EL (cell line): ENCODE data around the gene SPATA2.
"Not testable (repeated sequence)": the region's sequence is repeated elsewhere in the genome, so short reads cannot be mapped to it uniquely, and the experiment has no call there.

Source experiments
- DNase-seq: peaks from one replicate; pipeline ENCODE4 v3.0.0-alpha.2; 2016

Gene SPATA2, protein sequence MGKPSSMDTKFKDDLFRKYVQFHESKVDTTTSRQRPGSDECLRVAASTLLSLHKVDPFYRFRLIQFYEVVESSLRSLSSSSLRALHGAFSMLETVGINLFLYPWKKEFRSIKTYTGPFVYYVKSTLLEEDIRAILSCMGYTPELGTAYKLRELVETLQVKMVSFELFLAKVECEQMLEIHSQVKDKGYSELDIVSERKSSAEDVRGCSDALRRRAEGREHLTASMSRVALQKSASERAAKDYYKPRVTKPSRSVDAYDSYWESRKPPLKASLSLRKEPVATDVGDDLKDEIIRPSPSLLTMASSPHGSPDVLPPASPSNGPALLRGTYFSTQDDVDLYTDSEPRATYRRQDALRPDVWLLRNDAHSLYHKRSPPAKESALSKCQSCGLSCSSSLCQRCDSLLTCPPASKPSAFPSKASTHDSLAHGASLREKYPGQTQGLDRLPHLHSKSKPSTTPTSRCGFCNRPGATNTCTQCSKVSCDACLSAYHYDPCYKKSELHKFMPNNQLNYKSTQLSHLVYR

DNA sequence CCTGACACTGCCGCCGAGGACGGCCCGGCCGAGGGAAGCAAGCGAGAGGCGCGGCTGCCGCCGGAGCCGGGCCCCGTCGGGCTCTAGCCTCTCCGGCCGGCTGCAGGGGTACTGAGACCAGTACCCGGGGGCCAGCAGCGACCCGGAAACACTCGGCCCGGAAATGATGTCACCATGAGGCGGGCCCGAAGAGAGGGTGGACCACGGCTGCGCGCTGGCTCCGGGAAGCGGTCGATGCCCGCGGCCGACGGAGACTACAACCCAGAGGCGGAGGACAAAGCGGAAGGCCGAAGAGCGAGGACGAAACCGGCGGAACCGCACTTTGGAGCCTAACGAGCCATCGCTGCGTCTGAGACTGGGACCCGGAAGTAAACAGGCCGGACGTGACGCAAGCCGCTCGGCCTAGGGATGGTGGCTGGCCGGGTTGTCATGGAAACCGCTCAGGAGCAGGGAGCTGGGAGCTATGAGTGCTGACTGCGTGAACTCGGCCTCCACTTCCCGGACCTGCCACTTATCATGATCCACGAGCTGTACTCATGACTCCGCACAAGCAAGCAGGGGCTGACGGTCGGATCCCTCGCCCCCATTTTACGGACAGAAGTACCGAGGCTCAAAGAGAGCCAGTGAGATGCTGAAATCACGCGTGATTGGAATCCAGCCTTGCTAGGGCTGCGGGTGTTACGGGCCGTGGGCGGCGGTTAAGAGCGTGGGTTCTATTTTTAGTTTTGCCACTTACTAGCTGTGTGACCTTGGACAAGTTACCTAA lies at the start of gene SPATA2:
Gene SPATA2 (minus strand): TSS at position 150 of the 766 bp plus-strand sequence. CDS start 7,039 bp downstream, outside the sequence.
- peak; percentile 96 for DNase-seq

DNA sequence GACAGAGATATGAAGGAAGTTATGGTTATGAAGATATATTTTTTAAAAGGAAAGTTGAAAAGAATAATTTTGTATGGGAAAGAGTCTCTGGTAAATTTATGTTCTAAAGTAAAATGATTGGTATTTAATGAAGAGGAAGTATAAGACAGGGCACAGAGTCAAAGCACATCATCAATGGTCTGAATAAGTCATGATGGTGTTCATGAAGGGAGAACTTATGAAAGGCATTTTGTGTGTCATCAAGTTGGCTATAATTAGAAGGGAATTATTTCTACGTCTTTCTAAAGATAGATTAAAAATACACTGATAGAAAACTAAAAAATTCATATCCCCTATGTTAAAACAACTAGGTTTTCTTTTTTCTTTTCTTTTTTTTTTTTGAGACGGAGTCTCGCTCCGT lies 46.1 kb upstream of the SPATA2 start:
- no peak for DNase-seq

DNA sequence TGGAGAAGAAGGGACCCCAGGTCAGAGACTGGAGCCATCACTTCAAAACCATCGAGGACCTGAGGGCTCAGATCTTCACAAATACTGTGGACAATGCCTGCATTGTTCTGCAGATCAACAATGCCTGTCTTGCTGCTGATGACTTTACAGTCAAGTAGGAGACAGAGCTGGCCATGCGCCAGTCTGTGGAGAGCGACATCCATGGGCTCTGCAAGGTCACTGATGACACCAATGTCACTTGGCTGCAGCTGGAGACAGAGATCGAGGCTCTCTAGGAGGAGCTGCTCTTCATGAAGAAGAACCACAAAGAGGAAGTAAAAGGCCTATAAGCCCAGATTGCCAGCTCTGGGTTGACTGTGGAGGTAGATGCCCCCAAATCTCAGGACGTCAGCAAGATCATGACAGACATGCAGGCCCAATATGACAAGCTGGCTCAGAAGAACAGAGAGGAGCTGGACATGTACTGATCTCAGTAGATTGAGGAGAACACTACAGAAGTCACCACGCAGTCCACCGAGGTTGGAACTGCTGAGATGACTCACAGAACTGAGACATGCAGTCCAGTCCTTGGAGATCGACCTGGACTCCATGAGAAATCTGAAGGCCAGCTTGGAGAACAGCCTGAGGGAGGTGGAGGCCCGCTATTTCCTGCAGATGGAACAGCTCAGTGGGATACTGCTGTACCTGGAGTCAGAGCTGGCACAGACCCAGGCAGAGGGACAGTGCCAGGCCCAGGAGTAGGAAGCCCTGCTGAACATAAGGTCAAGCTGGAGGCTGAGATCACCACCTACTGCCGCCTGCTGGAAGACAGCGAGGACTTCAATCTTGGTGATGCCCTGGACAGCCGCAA lies 42.0 kb upstream of the SPATA2 start:
- not testable (repeated sequence) for DNase-seq

DNA sequence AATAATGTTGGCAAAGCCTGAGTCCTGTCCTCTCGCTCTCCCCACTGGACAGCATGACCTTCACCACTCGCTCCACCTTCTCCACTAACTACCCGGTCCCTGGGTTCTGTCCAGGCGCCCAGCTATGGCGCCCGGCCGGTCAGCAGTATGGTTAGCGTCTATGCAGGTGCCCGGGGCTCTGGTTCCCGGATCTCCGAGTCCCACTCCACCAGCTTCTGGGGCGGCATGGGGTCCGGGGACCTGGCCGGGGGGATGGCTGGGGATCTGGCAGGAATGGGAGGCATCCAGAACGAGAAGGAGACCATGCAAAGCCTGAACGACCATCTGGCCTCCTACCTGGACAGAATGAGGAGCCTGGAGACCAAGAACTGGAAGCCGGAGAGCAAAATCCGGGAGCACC lies 41.4 kb upstream of the SPATA2 start:
- no peak for DNase-seq

DNA sequence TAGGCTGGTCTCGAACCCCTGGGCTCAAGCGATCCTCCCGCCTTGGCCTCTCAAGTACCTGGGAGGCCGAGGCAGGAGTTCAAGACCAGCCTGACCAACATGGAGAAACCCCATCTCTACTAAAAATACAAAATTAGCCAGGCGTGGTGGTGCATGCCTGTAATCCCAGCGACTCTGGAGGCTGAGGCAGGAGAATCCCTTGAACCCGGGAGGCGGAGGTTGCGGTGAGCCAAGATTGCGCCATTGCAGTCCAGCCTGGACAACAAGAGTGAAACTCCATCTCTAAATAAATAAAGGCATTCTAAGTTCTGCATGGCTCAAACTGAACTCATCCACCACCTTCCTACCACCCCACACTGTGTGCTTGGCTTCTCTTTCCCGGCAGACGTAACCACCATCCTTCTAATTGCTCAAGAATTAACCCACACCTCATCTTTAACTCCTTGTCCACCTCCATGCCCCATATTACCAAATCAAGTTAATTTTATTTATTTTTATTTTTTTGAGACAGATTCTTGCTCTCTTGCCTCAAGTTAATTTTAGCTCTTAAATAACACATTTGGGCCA lies 40.6 kb upstream of the SPATA2 start:
- DNase-seq: not testable (repeated sequence)

DNA sequence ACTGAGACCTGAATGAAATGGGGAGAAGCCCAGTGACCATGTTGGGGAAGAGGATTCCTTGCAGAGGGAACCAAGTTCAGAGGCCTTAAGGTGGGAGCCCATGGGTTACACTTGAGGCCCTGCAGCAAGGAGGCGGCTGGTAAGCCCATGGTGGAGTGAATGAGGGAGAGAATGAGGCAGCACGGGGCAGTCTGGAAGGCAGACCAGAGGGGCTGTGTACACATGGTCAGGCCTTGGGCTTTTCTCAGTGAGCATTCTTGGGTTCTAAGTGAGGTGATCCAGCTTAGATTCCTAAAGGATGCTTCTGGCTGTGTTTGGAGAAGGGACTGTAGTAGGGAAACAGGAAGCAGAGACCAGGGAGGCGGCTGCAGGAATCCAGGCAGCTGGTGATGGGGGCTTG lies 39.8 kb upstream of the SPATA2 start:
- DNase-seq: no peak

DNA sequence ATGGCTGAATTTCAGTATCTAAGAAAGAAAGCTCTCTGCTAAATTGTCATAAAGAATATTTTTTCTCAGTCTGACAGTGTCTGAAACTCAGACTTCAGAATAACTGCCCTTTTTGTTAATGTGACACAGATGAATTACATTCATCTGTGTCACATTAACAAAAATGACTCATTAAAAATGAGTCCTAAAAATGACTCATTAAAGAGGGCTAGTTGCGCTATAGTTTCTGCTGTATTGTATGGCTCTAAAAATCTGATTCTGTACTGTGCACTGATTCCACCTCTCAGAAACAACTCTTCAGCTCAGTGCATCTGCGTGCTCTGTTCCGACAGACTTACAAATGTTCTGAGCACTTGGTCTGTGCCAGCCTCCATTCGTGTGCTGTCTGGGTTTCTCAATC lies 35.8 kb upstream of the SPATA2 start:
- DNase-seq: peak; percentile 76

DNA sequence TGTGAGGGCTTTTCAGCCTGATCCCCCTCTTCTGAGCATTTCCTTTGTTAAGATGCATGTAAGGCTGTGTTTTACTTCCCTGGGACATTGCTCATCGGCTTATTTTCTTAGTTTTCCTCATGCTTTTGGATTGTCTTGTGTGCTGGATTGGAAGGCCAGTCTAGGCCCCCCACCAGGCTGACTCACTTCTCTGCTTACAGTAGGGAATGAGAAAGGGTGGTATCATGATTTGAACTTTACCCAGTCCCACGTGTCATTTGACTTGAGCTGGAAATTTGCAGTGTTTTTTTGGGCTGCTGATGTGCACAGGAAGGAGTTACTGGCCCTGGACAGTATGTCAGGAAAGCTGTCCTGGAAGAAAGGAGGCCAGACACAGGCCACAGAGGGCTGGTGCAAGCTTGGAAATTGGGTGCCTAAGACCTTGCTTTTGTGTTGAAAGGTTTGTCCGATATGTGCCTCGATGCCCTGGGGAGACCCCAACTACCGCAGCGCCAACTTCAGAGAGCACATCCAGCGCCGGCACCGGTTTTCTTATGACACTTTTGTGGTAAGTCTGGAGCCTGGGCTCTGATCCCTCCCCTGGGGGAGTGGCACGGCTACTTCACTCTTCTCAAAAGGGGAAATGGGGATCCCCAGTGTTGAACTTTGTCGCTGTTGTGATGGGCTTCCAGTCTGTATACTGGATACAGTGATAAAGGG lies 33.6 kb upstream of the SPATA2 start:
- DNase-seq: peak; percentile 94

DNA sequence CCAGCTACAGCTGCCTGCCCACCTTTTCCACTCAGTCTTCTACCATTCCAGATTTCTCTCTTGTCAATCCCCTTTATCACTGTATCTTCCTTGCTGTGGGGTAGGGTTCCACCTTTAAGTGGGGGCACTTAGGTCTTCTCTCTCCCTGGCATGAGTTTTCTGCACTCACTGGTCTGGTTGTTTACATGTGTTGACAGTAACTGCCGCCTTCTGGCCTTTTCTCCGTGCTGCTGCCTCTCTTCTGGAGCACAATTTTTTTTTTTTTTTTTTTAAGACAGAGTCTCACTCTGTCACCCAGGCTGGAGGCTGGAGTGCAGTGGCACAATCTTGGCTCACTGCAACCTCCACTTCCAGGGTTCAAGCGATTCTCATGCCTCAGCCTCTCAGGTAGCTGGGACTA lies 32.8 kb upstream of the SPATA2 start:
- DNase-seq: no peak

DNA sequence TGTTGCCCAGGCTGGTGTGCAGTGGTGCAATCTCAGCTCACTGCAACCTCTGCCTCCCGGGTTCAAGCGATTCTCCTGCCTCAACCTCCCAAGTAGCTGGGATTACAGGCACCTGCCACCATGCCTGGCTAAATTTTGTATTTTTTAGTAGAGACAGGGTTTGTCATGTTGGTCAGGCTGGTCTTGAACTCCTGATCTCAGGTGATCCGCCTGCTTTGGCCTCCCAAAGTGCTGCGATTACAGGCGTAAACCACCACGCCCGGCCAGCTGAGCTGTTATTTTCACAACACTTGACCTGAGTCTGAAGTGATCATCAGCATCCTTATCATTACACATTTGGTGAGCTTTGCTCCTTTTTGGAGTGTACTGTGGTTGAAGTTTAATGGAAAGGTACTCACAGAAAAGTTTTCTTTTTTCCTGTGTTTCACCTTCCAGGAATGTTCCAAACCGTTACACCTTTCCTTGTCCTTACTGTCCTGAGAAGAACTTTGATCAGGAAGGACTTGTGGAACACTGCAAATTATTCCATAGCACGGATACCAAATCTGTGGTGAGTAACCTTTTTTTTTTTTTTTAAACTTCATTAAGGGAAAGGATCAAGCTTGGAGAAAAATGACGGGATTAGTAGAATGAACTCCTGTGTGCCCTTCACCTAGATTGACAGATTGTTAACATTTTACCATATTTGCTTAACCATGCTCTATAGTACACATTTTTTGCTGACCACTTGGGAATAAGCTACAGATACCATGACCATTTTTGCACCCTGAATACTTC lies 30.6 kb upstream of the SPATA2 start:
- no peak for DNase-seq

DNA sequence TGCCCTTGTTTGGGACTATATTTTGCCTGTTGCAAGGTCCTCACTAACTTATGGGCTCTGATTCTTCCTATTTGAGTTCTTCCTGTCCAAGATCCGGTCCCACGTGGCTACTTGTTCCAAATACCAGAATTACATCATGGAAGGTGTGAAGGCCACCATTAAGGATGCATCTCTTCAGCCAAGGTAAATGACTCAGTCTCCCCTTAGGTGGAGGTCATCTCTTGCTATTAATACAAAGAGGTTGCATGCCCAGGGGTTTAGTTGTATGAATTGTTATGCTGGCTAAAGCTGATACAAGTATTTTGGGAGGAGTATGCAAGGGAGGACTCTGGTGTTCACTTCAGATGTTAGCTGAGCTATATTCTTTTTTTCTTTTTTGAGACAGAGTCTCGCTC lies 30.0 kb upstream of the SPATA2 start:
- no peak for DNase-seq

DNA sequence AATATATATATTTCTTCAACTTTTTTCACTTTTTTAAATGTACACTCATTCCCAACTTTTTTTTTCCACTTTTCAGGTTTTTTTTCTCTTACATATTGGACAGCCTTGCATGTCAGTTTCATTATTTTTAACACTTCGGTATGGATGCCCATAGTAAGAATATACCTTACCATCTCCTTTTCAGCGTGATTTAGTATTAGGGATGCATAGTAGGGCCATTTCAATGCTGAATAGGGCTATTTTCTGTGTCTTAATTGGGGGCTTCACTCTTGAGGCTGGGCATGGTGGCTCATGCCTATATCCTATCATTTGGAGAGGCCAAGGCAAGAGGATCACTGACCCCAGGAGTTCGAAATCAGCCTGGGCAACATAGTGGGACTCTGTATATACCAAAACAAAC lies 27.6 kb upstream of the SPATA2 start:
- no peak for DNase-seq

DNA sequence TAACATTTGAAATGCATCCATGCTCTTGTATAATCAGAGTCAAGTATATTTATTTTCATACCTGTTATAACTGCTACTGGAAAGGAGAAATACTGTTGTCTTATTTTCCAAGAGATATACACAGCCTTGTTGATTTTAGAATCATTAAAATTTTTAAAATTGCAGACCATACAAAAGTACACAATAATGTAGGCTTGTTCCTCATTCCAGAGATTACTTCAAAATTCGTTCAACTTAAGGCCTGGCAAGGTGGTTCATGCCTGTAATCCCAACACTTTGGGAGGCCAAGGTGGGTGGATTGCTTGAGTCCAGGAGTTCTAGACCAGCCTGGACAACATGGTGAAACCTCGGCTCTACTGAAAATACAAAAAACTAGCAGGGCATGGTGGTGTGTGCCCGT lies 27.0 kb upstream of the SPATA2 start:
- DNase-seq: no peak

DNA sequence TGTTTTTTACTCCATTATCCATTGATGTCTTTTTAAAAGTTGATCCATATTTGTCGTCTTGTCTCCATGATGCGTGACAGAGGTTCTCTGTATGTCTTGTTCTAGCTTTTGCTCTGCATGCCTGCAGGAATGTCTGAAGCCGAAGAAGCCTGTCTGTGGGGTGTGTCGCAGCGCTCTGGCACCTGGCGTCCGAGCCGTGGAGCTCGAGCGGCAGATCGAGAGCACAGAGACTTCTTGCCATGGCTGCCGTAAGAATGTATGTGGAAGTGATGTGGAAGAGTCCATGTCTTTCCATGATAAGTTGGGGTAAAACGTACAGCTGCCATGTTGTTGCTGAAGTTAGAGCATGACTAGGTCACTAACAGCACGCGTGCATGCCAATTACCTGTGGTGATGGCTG lies 26.1 kb upstream of the SPATA2 start:
- no peak for DNase-seq

DNA sequence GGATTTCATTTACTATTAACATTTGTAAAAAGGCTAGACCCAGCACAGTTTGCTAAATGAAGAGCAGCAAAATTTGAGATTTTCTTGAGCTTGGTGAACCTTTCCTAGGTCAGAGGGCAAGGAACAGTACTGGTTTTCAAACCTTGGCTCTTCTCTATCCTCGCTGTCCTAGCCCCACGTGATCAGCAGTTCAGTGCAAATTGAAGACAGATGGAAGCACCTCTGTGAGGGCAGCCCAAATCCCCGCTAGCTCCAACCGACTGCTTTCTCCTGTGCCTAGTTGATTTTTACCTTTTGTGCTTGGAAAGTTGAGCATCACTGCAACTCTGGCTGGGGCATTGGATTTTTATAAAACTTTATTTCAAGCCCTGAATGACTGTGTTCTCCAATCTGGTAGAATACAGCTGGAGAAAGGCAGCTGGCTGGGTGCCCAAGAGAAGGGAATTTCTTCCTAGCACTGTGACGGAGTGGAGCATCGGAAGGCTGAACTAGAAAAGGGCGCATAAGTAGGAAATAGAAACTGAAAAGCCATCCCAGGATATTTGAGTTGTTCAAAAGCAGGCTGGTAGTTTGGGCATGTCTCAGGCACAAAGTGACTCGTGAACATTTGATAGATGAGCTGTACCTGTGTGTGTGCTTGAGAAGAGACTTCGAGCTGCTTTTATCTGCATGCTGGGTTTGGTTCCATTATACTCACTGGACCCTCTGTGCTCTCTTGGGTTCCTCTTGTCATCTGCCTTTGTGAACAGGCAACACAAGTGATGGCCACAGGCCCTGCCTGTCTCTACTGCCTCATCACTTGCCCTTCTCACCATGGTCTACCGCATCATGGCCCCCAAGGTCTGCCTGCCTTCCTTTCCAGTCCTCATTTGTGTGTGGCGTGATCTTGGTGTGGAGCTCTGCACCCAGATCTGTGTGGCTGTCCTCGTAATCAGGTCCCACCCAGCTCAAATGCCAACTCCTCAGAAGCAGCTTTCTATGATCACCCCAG lies 23.1 kb upstream of the SPATA2 start:
- peak; percentile 66 for DNase-seq

DNA sequence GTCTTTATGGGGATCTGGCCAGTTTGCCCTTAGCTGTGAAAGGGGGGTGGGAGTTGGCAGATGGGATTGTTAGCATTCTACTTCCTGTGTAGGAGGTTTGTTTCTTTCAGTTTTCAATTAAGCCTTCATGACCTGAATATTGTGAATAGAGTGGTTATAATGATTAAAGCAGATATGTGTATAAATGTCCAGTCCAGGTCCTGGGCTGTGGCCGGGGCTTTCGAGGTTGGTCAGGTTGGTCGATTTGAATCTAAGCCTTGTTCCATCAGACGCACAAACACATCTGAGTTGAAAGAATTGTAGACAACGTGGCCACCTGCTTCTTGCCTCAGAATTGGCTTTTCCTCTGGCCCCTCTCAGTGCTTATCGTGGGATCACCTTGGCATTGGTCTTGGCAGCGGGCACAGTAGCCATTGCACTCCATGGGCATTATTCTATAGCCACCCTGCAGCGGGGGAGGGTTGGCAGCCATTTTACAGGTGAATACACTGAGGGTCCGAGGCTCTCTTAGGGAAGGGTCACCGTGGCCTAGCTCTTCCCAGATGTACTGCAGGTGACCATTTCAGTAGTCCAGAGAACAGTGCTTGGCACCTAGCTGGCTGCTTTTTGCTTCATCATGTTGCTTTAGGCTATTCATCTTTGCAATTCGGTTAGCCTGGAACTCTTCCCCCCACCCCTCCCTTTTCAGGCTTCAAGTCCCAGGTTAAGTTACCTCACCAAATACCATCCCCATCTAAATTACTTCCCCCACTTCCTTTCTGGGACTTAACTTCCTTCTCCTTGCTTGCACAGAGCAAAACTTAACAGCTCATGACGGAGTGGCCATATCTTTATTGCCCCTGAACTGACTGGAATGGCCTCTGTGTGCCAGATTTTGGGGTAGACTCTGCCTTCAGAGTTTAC lies 21.9 kb upstream of the SPATA2 start:
- no peak for DNase-seq

DNA sequence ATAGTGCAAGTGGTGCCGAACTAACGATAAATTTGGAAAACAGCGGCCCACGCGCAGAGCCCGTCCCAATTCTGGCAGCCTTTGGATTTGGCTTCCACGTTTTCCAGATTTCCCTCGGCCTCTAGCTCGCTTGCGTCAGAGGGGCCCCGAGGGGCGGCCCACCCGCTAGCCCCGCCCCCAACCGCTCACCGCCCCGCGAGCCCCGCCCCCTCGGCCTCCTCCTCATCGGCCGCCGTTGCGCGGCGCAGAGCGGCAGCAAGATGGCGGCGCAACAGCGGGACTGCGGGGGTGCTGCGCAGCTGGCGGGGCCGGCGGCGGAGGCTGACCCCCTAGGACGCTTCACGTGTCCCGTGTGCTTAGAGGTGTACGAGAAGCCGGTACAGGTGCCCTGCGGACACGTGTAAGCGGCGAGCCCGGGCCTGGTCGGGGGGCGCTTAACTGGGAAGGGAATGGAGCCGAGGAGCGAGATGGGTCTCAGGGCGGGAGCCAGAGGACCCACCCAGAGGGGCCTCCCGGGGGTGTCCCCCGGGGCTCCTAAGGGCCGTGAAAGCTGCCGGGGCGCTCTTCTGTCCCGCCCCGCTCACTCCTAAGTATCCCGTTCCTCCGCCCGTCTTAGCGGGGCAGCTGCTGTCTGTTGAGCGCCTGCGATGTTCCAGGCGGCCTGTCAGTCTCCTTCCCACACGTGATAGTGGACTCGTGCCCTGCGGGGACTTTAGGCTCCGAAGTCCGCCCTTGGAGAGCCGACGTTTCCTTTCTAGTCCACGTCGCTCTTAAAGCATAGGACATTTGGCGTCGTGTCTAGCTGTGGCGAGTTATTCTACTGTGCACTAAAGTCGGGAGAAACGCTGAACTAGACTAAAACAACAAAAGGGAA lies 21.1 kb upstream of the SPATA2 start, which contains the start of gene RNF114:
Gene RNF114 (plus strand): TSS at position 245 of the 874 bp plus-strand sequence. CDS start 16 bp downstream, at position 261.
- DNase-seq: peak; percentile 90

DNA sequence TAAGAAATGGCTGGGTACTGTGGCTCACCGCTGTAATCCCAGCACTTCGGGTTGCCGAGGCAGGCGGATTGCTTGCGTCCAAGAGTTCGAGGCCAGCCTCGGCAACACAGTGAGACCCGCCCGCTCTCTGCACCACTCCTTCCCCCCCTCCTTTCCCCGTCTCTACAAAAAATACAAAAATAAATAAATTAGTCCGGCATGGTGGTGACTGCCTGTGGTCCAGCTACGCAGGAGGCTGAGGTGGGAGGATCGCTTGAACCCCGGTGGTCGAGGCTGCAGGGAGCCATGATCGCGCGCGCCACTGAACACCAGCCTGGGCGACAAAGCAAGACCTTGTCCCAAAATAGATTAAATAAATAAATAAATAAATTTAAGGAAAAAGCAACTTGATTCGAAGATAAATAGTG lies 20.4 kb upstream of the SPATA2 start:
- no peak for DNase-seq
